Esophagus muscularis mucosa (tissue), 3 donors: Measurements from ENCODE around the gene LDHD.

Experiments used
- CTCF ChIP-seq, 3 experiments: fragments of 200-600 bp in 2 of 3; fragments of 450-650 bp in 1 of 3; sonication (generic) in 2 of 3; IDR thresholded peaks; one replicate each; pipeline ENCODE4 v1.5.1; 2017 to 2019; ENCODE audit warnings: antibody characterized with exemption in 3 of 3, mild to moderate bottlenecking in 2 of 3, moderate library complexity in 1 of 3
- POLR2A ChIP-seq: fragments of 450-650 bp; IDR thresholded peaks from one replicate; pipeline ENCODE4 v1.6.1; 2017; ENCODE audit warnings: antibody characterized with exemption, moderate library complexity, mild to moderate bottlenecking, low read depth

DNA sequence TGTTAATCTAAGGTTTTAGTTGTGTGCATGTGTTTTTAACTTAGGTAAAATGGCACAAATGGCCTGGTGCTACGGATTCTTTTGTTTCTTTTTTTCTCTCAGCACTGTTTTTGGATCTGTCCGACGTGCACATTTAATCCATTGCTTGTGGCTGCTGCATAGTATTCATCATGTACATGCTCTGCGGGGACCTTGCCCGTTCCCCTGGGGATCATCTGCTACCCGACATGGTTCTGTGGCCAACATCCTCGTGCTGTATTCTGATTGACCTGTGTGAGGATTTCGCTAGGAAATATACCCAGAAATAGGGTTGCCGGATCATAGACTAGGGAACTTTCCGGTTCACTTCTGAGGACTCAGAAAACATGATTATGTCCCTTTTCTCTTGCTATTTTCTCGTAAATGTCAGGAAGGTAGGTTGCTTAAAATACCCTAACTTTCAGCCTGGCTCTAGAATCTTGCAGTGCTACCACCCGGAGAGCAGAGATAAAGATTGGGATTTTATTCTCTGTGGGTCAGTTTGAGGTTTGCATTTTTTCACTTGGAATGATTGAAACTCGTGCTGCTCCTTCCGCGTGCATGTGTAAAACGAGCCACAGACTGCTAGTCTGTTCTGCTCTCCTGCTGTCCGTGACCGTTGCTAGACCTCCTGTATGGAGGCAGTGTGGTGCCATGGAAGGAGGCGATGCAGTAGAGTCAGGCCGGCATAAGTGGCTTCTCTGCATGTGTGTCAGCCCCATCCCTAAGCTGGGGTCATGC is 42.9 kb downstream of the LDHD start:
- TF ChIP-seq CTCF (IDR thresholded peaks at IDR 0.05): no peak
- no peak for TF ChIP-seq POLR2A
